Measurements from ENCODE around the gene FOXO3.

DNA sequence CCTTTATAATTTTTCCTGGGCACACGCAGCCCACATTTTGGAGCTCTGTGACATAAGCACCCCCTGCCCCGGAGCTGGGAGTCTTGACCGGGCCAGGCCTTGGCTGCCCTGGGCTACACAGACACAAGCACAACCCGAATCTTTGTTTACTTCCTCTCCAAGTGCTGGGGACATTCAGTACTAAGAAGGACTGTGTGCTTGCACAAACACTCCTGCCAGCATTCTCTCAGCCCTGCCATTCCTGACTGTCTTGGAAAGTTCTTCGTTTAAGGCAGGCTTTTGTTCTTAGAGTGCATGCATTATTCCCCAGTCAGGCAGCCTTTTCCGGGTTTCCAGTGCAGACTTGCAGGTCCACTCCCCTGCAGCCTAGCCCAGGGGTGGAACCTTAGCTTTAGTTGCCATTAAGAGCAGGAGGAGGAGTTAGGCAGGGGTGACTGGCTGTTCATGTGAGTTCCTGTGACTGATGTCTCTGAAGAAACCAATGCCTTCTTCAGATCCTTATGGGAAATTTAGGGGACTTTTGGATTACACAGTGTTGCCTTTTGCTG is 28.6 kb downstream of the FOXO3 start:
- TF ChIP-seq POLR2A (IDR thresholded peaks at IDR 0.05) = peak in 1 of 2 donors; percentile 45
- TF ChIP-seq, protein P1, sequence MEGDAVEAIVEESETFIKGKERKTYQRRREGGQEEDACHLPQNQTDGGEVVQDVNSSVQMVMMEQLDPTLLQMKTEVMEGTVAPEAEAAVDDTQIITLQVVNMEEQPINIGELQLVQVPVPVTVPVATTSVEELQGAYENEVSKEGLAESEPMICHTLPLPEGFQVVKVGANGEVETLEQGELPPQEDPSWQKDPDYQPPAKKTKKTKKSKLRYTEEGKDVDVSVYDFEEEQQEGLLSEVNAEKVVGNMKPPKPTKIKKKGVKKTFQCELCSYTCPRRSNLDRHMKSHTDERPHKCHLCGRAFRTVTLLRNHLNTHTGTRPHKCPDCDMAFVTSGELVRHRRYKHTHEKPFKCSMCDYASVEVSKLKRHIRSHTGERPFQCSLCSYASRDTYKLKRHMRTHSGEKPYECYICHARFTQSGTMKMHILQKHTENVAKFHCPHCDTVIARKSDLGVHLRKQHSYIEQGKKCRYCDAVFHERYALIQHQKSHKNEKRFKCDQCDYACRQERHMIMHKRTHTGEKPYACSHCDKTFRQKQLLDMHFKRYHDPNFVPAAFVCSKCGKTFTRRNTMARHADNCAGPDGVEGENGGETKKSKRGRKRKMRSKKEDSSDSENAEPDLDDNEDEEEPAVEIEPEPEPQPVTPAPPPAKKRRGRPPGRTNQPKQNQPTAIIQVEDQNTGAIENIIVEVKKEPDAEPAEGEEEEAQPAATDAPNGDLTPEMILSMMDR (IDR thresholded peaks at IDR 0.05) = peak in 1 of 5 experiments; percentile 24
